HEK293 (cell line): ENCODE measurements around the gene RASA1.

ENCODE experiments used
- ATF2 ChIP-seq: fragments of 450-650 bp; formaldehyde crosslinking; IDR thresholded peaks from 2 replicates; pipeline ENCODE4 v1.5.1; 2016; ENCODE audit warnings: missing biosample characterization, missing genetic modification characterization, low read depth
- INSM2 ChIP-seq: fragments of 450-650 bp; formaldehyde crosslinking; IDR thresholded peaks from 2 replicates; pipeline ENCODE4 v1.5.1; 2016; ENCODE audit warnings: missing biosample characterization, missing genetic modification characterization
- KLF16 ChIP-seq: fragments of 450-650 bp; formaldehyde crosslinking; IDR thresholded peaks from 2 replicates; pipeline ENCODE4 v1.5.1; 2017; ENCODE audit warnings: missing biosample characterization, missing genetic modification characterization
- KLF8 ChIP-seq: fragments of 450-650 bp; formaldehyde crosslinking; IDR thresholded peaks from 2 replicates; pipeline ENCODE4 v1.5.1; 2016; ENCODE audit warnings: missing biosample characterization, missing genetic modification characterization
- PRDM4 ChIP-seq: fragments of 450-650 bp; formaldehyde crosslinking; IDR thresholded peaks from 2 replicates; pipeline ENCODE4 v1.5.1; 2017; ENCODE audit warnings: missing biosample characterization, missing genetic modification characterization
- SCRT1 ChIP-seq: fragments of 450-650 bp; formaldehyde crosslinking; IDR thresholded peaks from 2 replicates; pipeline ENCODE4 v1.5.1; 2016; ENCODE audit warnings: missing biosample characterization, missing genetic modification characterization, borderline replicate concordance
- SETDB1 ChIP-seq: IDR thresholded peaks from one replicate; pipeline ENCODE4 v1.6.1; 2017; ENCODE audit warnings: mild to moderate bottlenecking, low read length, moderate library complexity, mixed read lengths; ENCODE audit not compliant: insufficient read length
- YY1 ChIP-seq: fragments of 450-650 bp; formaldehyde crosslinking; IDR thresholded peaks from 2 replicates; pipeline ENCODE4 v1.5.1; 2018; ENCODE audit warnings: missing biosample characterization, missing genetic modification characterization
- ZBTB8A ChIP-seq: fragments of 450-650 bp; formaldehyde crosslinking; IDR thresholded peaks from 2 replicates; pipeline ENCODE4 v1.5.1; 2016; ENCODE audit warnings: missing biosample characterization, missing genetic modification characterization
- ZNF16 ChIP-seq: fragments of 450-650 bp; formaldehyde crosslinking; IDR thresholded peaks from 2 replicates; pipeline ENCODE4 v1.5.1; 2016; ENCODE audit warnings: low read depth, missing biosample characterization, missing genetic modification characterization
- ZNF202 ChIP-seq: fragments of 450-650 bp; formaldehyde crosslinking; IDR thresholded peaks from 2 replicates; pipeline ENCODE4 v1.5.1; 2016; ENCODE audit warnings: missing biosample characterization, missing genetic modification characterization, borderline replicate concordance
- ZNF214 ChIP-seq: fragments of 450-650 bp; formaldehyde crosslinking; IDR thresholded peaks from 2 replicates; pipeline ENCODE4 v1.5.1; 2017; ENCODE audit warnings: missing biosample characterization, mild to moderate bottlenecking, missing genetic modification characterization, borderline replicate concordance
- ZNF280D ChIP-seq: fragments of 450-650 bp; formaldehyde crosslinking; IDR thresholded peaks from 2 replicates; pipeline ENCODE4 v1.5.1; 2016; ENCODE audit warnings: missing biosample characterization, missing genetic modification characterization
- ZNF341 ChIP-seq: fragments of 450-650 bp; formaldehyde crosslinking; IDR thresholded peaks from 2 replicates; pipeline ENCODE4; 2016; ENCODE audit warnings: low read depth, missing biosample characterization, missing genetic modification characterization
- ZNF398 ChIP-seq: fragments of 450-650 bp; formaldehyde crosslinking; IDR thresholded peaks from 2 replicates; pipeline ENCODE4 v1.5.1; 2017; ENCODE audit warnings: missing biosample characterization, missing genetic modification characterization
- ZNF510 ChIP-seq: fragments of 450-650 bp; formaldehyde crosslinking; IDR thresholded peaks from 2 replicates; pipeline ENCODE4 v1.5.1; 2018; ENCODE audit warnings: mild to moderate bottlenecking, missing genetic modification characterization, missing biosample characterization; ENCODE audit not compliant: insufficient replicate concordance
- ZNF518A ChIP-seq: fragments of 450-650 bp; formaldehyde crosslinking; conservative IDR thresholded peaks from 2 replicates; pipeline ENCODE4 v1.5.1; 2016; ENCODE audit warnings: low read depth, missing biosample characterization, missing genetic modification characterization
- ZNF530 ChIP-seq: fragments of 450-650 bp; formaldehyde crosslinking; IDR thresholded peaks from 2 replicates; pipeline ENCODE4 v1.5.1; 2016; ENCODE audit warnings: low read depth, missing biosample characterization, missing genetic modification characterization
- ZNF580 ChIP-seq: fragments of 450-650 bp; formaldehyde crosslinking; IDR thresholded peaks from 2 replicates; pipeline ENCODE4 v1.5.1; 2016; ENCODE audit warnings: missing biosample characterization, missing genetic modification characterization
- ZNF624 ChIP-seq: fragments of 450-650 bp; formaldehyde crosslinking; IDR thresholded peaks from 2 replicates; pipeline ENCODE4 v1.5.1; 2017; ENCODE audit warnings: missing biosample characterization, missing genetic modification characterization
- ZNF777 ChIP-seq: fragments of 450-650 bp; formaldehyde crosslinking; IDR thresholded peaks from 2 replicates; pipeline ENCODE4 v1.5.1; 2017; ENCODE audit warnings: missing biosample characterization, missing genetic modification characterization, borderline replicate concordance
- ZNF830 ChIP-seq: fragments of 450-650 bp; IDR thresholded peaks from 2 replicates; pipeline ENCODE4 v1.5.0; 2018; ENCODE audit warnings: missing biosample characterization, missing genetic modification characterization, low read depth, mild to moderate bottlenecking, moderate library complexity

The RASA1 gene

GRCh38 chr5:87266914-87267573, 639 bp upstream of the RASA1 start (continued):
- TF ChIP-seq ZNF280D, result no peak
- no peak for TF ChIP-seq ZNF530
- peak; percentile 17; the same call in 1 of the 2 replicates for TF ChIP-seq ZBTB8A (tag by site-specific recombination)
- no peak for TF ChIP-seq ZNF202 (tag by site-specific recombination)
- peak; percentile 31; the same call in 1 of the 2 replicates for TF ChIP-seq ZNF580 (tag by site-specific recombination)
- TF ChIP-seq SCRT1 (tag by site-specific recombination), result no peak
- no peak for TF ChIP-seq ATF2 (tag by site-specific recombination)
- no peak for TF ChIP-seq ZNF624 (tag by site-specific recombination)
- no peak for TF ChIP-seq KLF16
- no peak for TF ChIP-seq YY1
- TF ChIP-seq SETDB1, result no peak
- TF ChIP-seq ZNF830, result no peak
- TF ChIP-seq PRDM4 (tag by site-specific recombination), result peak; percentile 50; the same call in 1 of the 2 replicates
- TF ChIP-seq ZNF518A (tag by site-specific recombination), result 0 out of 2 replicates have a peak, but pooled peaks have one; percentile 28
- peak; percentile 49; the same call in 1 of the 2 replicates for TF ChIP-seq INSM2
- TF ChIP-seq KLF8 (tag by site-specific recombination), result no peak
- no peak for TF ChIP-seq ZNF214 (tag by site-specific recombination)
- TF ChIP-seq ZNF398 (tag by site-specific recombination), result peak; percentile 92
- no peak for TF ChIP-seq ZNF510
- no peak for TF ChIP-seq ZNF341 (tag by site-specific recombination)
- TF ChIP-seq ZNF16 (tag by site-specific recombination), result no peak
- TF ChIP-seq ZNF777 (tag by site-specific recombination), result no peak
